Measurements from ENCODE around the gene FCHO1.

GRCh38 chr19:17755977-17756670, 4.8 kb downstream of the FCHO1 start:
- TF ChIP-seq RAD21 (conservative IDR thresholded peaks at IDR 0.05 in 1 of 2, IDR thresholded peaks at IDR 0.05 in 1 of 2): no peak
- no peak for TF ChIP-seq CTCF (IDR thresholded peaks at IDR 0.05)
- no peak for TF ChIP-seq POLR2A (IDR thresholded peaks at IDR 0.05; ENCODE audit: low read length)
- no peak for TF ChIP-seq PHF8 (IDR thresholded peaks at IDR 0.05; ENCODE audit: borderline replicate concordance, low read depth)

All from A549 (cell line).